Measurements from ENCODE around the gene EFHD1.
"Not testable (repeated sequence)": the region's sequence is repeated elsewhere in the genome, so short reads cannot be mapped to it uniquely, and the experiment has no call there.

The EFHD1 gene

GRCh38 chr2:232615339-232615738, 18.1 kb upstream of the EFHD1 start:
- DNase-seq (ENCODE audit: low read depth in 2 of 2), result no peak

- DNase-seq (ENCODE audit: low read depth in 2 of 2), result no peak
Measured at GRCh38 chr2:232621186-232621585, 12.2 kb upstream of the EFHD1 start.

- no peak for DNase-seq (ENCODE audit: low read depth in 2 of 2)
Measured at GRCh38 chr2:232622563-232622962, 10.8 kb upstream of the EFHD1 start.

- DNase-seq (ENCODE audit: low read depth in 2 of 2), result no peak
Measured at GRCh38 chr2:232623768-232624765, 9.3 kb upstream of the EFHD1 start.

DNA sequence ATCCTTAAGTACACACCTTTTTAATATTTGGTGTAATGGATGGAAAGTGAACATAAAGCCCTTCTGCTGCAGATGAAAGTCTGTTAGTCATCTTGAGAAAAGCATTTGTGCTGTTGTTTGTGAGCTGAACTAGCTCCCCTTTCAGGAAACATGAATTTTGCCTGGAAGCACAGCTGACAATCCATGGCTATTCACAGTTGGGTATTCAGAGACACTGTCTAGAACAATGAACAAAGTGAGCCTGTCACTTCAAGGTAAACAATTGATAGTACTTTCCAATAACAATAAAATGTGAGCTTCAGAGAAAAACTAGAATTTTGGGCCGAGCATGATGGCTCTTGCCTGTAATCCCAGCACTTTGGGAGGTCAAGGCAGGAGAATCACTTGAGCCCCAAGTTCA, 6.8 kb upstream of the EFHD1 start:
- DNase-seq (ENCODE audit: low read depth in 2 of 2), result no peak

GRCh38 chr2:232628466-232629128, 4.8 kb upstream of the EFHD1 start:
- DNase-seq (ENCODE audit: low read depth in 2 of 2), result no peak

GRCh38 chr2:232629129-232629475, 4.3 kb upstream of the EFHD1 start:
- DNase-seq (ENCODE audit: low read depth in 2 of 2), result no peak

GRCh38 chr2:232632229-232632903, 1.0 kb upstream of the EFHD1 start:
- no peak for DNase-seq (ENCODE audit: low read depth in 2 of 2)

DNA sequence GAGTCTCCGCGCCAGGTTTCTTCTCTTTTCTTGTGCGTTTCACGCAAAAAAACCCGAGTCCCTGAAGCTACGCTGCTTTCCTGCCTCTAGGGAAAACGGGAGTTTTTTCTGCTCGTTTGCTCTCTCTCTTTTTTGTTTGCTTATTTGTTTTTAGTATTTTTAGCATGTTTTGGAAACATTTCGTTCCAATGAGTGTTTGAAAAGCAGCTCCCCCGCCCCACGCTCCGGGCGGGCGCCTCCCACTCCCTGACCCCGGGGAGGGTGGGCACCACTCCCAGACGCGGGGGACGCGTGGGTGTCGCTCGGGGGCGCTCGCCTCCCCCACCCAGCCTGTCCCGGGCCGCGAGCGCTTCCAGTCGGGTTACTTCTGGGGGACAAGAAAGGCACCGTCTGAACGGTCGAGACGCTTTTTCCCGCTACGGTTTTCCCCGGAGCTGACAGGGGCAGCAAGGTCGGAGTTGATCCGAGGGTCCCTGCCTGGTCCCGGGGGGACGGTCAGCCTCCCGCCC, 446 bp upstream of the EFHD1 start:
- DNase-seq (ENCODE audit: low read depth in 2 of 2), result no peak

DNA sequence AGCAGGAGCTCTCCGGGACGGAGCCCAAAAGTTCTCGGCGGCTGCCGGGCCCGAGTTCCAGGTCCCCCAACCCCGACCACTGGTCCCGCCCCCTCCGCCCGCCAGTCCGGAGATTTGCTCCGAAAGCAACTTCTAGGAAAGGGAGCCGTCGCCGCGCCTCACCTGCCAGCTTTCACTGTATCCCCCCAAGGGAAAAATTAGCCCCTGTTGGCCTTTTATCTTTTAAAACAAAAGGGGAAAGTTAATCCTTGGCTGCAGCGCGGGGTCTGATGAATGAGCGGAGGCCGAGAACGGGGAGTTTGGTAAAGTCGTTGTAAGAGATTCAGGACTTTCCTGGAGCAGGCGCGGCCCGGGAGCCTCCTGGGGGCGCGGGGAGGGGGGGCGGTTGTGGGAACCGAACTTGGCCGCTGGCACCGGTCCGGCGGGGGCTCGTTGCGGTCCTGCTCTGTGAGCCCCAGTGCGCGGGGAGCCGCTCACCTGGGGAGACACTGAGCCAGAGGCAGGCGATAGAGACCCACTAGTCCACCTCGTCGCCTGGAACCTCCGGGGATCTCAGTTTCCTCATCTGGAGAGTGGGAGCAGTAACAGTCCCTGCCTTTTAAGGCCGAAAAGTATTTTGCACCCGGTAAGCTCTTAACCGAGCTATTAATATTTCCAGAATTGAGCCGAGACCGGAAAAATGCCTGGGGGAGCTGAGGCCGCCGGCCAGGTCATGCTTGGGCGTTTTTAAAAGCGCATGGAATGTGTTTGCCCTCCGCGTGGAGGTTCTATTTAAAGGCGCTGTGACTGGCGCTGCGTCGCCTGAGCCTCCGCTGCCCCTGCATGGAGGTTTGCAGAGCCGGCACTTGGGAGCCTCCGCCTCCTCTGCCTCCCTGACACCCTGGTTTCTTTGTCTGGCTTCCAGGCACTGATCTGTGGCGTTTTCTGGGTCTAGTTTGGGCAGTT, 1.1 kb downstream of the EFHD1 start:
- DNase-seq (ENCODE audit: low read depth in 2 of 2), result no peak

- DNase-seq (ENCODE audit: low read depth in 2 of 2), result not testable (repeated sequence)
Measured at GRCh38 chr2:232635376-232635775, 2.0 kb downstream of the EFHD1 start.

DNA sequence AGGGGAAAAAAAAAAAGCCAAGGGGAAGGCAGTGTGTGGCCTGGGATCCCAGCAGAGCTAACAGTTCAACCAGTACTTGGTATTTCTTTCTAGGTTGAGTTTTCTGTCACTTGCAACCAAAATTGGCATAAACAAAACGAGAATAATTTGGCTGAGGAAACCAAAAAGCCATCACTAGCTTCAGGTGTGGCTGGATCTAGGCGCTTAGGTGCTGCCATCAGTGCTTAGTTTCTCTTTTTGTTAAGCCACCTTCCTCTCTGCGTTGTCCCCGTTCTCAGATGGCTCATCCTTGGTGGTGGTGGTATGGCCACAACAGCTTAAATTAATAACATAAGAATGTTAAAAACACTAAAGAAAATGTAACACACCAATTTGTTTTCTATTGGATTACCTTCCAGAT, 2.4 kb downstream of the EFHD1 start:
- DNase-seq (ENCODE audit: low read depth in 2 of 2), result no peak

GRCh38 chr2:232636788-232637420, 3.5 kb downstream of the EFHD1 start:
- no peak for DNase-seq (ENCODE audit: low read depth in 2 of 2)

DNA sequence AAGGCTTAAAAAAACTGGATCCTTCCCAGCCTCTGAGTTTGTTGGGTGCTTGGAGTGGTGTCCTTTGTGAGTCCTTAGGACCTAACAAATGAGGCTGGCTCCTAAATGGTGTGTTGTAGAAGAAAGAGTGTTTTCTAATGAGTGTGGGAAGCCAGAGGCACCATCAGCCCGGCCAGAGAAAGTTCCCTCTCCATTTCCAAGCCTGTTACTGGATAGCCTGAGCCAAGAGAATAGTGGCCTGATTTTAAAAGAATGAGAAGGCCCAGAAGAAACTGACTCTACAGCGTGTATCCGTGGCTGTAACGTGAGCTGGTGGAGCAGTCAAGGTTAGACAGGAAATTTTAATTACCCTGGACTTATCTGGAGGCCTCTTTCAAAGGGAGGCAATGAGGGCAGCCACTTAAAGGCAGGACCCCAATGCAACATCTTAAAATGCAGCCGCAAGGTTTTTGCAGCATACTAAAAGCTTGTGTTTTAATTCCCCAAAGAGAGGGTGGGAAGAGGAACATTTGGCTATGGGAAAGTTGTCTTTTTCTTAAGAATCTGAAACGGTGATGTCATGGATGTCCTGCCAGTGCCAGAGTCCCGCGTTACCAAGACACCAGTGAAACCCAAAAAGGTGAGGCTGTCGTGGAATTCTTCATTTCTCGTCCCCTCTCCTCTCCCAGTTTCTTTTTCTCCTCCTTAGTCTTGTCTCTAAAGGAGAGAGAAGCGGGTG, 4.6 kb downstream of the EFHD1 start:
- no peak for DNase-seq (ENCODE audit: low read depth in 2 of 2)

GRCh38 chr2:232641153-232641848, 7.9 kb downstream of the EFHD1 start:
- DNase-seq (ENCODE audit: low read depth in 2 of 2), result no peak

DNA sequence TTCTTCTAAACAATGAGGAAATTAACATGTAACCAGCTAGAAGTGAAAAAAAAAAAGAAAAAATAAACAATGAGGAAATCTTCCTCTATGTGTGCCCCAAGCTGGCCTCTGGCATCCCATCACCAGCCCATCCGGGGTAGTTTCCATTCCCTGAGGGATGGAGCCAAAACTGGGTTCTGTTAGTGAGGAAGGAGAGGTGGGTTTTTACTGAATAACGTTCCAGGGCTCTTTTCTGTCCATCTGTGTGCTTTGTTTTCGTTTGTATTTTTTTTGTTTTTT, 9.7 kb downstream of the EFHD1 start:
- no peak for DNase-seq (ENCODE audit: low read depth in 2 of 2)

GRCh38 chr2:232643813-232644347, 10.5 kb downstream of the EFHD1 start:
- DNase-seq (ENCODE audit: low read depth in 2 of 2), result no peak

- no peak for DNase-seq (ENCODE audit: low read depth in 2 of 2)
Measured at GRCh38 chr2:232645061-232645460, 11.7 kb downstream of the EFHD1 start.

DNA sequence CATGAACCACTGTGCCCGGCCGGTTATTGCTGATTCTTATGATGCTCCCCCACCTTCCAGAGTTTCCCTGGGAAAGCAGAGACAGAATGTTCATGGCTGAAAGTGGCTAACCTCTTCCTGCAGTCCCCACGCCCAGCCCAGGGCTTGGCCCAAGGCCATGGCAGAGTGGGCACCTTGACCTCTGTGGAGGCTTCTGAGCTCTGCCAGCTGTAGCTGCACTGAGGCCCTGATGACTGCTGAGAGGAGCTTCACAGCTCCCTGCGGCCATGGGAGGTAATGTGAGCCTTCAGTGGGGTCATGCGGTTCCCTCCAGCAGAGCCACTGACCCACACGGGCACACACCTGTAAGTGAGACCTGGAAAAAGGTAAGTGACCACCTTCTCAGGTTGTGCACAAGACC, 13.3 kb downstream of the EFHD1 start:
- no peak for DNase-seq (ENCODE audit: low read depth in 2 of 2)

Measured in fibroblast of skin of left quadriceps (primary cell).